Measurements from ENCODE around the gene GSTM5. TPM values are rescaled to one million over a fixed set of nuclear protein-coding genes. Genes with fewer than 3 reads are reported as not detected.

Gene GSTM5
- total RNA-seq, 1 donor from 2014 or later = 2.4 TPM

DNA sequence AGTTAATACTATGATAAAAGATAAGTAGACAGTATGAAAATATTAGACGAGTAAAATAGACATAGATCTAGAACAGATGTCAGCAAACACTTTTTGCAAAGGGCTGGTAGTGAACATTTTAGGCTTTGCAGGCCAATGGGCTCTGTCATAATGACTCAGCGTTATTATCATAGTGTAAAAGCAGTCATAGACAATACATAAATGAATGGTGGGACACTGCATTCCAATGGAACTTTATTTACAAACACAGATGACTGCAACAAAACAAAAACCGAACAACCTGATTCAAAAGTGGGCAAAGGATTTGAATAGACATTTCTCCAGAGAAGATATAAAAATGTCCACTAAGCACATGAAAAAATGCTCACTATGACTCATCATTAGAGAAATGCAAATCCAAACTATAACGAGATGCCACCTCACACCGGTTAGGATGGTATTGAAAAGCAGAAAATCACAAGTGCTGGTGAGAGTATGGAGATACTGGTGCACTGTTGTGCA is 7.3 kb downstream of the GSTM5 start:
- no peak overlapping the region for H3K27ac ChIP-seq (replicated peaks)
- intact Hi-C loops (cut with micrococcal nuclease) = no loop called here
- H3K4me3 ChIP-seq = no peak overlapping the region
- no peaks in the 10 kb centered on the region for H3K36me3 ChIP-seq
- DNase-seq = no peak
- no peaks in the 10 kb centered on the region for H3K9me3 ChIP-seq (replicated peaks)
- H3K27me3 ChIP-seq (ENCODE audit: low read depth) = no peaks in the 10 kb centered on the region
- H3K4me1 ChIP-seq = no peaks in the 10 kb centered on the region
- TF ChIP-seq, protein P1, sequence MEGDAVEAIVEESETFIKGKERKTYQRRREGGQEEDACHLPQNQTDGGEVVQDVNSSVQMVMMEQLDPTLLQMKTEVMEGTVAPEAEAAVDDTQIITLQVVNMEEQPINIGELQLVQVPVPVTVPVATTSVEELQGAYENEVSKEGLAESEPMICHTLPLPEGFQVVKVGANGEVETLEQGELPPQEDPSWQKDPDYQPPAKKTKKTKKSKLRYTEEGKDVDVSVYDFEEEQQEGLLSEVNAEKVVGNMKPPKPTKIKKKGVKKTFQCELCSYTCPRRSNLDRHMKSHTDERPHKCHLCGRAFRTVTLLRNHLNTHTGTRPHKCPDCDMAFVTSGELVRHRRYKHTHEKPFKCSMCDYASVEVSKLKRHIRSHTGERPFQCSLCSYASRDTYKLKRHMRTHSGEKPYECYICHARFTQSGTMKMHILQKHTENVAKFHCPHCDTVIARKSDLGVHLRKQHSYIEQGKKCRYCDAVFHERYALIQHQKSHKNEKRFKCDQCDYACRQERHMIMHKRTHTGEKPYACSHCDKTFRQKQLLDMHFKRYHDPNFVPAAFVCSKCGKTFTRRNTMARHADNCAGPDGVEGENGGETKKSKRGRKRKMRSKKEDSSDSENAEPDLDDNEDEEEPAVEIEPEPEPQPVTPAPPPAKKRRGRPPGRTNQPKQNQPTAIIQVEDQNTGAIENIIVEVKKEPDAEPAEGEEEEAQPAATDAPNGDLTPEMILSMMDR (IDR thresholded peaks at IDR 0.05; ENCODE audit: borderline replicate concordance) = no peak

DNA sequence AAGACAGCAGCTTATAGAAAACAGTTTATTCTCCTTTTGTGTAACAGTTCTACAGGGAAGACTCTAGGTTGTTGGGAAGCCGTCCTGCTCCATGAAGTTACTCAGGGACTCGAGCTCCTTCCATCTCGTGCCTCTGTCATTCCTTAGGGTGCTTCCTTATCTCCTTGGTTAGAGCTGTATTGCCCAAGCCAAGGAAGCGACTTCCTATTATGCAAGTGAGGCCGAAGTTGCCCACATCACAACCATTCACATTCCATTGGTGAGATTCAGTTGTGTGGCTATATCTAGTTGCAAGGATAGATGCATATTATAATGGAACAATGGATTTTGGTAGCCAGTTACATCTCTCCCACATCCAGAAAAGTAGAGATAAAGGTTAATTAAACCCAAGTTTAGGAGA is 9.0 kb downstream of the GSTM5 start:
- no peak overlapping the region for H3K27ac ChIP-seq (replicated peaks)
- TF ChIP-seq, protein P1 (IDR thresholded peaks at IDR 0.05; ENCODE audit: borderline replicate concordance) = no peak
- intact Hi-C loops (cut with micrococcal nuclease) = no loop called here
- H3K9me3 ChIP-seq (replicated peaks) = no peaks in the 10 kb centered on the region
- no peak for DNase-seq
- H3K4me1 ChIP-seq = no peaks in the 10 kb centered on the region
- H3K36me3 ChIP-seq = no peaks in the 10 kb centered on the region
- no peaks in the 10 kb centered on the region for H3K27me3 ChIP-seq (ENCODE audit: low read depth)
- H3K4me3 ChIP-seq = no peak overlapping the region

DNA sequence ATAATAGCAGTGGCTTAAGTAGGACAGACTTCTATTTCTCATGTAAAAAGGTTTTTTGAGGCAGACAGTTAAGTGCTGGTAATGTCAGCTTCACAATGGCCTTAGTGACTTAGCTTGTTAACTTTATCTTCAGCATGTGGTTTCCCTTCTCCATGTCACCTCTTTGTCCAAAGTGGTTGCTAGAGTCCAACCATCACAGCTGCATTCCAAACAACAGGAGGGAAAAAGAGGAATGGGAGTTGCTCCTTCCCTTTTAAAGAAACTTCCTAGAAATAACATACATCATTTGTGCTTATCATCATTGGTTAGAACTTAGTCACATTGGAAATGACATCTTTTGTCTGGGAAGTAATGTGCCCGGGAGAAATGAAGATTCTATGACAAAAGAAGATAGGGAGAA is 9.9 kb downstream of the GSTM5 start:
- no peak overlapping the region for H3K4me3 ChIP-seq
- H3K27me3 ChIP-seq (ENCODE audit: low read depth) = no peaks in the 10 kb centered on the region
- DNase-seq = no peak
- TF ChIP-seq, protein P1 (IDR thresholded peaks at IDR 0.05; ENCODE audit: borderline replicate concordance) = no peak
- intact Hi-C loops (cut with micrococcal nuclease) = no loop called here
- H3K27ac ChIP-seq (replicated peaks) = no peak overlapping the region
- H3K9me3 ChIP-seq (replicated peaks) = no peaks in the 10 kb centered on the region
- H3K4me1 ChIP-seq = no peaks in the 10 kb centered on the region
- no peaks in the 10 kb centered on the region for H3K36me3 ChIP-seq

DNA sequence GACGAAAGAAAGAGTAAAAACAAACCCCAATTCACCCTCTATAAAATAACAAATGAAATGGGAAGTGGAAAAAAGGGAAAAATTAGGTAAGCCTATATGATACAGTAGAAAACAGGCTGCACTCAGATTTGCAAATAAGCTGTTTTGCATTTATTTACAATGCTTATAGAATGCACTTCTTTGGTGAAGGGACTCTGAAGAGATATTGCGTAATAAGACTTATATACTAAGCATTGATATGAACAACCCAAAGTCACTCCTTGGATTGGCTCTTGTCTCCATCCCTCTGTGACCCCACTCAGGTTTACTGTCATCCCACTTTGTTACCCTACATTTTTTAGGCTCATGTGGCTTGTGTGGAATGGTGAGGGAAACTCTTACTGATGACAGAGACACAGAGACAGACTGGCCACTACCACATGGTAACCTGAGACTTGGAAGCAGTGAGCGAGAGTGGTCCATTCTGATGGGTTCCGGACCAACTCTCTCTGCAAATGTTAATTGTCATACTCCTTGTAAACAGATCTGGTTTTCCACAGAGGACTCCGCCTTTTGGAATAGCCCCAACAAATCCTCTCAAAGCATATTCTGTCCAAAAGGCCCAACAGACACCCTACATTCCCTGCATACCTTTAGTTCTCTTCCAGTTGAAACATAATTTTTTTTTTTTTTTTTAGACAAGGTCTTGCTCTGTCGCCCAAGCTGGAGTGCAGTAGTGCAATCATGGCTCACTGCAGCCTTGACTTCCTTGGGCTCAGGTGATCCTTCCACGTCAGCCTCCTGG is 11.0 kb downstream of the GSTM5 start:
- DNase-seq = no peak
- Histone ChIP-seq H3K27me3 (ENCODE audit: low read depth) (no peaks in the 10 kb centered on the region), H3K4me1 (no peaks in the 10 kb centered on the region), H3K9me3 (replicated peaks) (no peaks in the 10 kb centered on the region), H3K4me3 (no peak overlapping the region), H3K36me3 (no peaks in the 10 kb centered on the region), H3K27ac (replicated peaks) (no peak overlapping the region)
- TF ChIP-seq, protein P1 (IDR thresholded peaks at IDR 0.05; ENCODE audit: borderline replicate concordance) = no peak
- intact Hi-C loops (cut with micrococcal nuclease) = no loop called here

DNA sequence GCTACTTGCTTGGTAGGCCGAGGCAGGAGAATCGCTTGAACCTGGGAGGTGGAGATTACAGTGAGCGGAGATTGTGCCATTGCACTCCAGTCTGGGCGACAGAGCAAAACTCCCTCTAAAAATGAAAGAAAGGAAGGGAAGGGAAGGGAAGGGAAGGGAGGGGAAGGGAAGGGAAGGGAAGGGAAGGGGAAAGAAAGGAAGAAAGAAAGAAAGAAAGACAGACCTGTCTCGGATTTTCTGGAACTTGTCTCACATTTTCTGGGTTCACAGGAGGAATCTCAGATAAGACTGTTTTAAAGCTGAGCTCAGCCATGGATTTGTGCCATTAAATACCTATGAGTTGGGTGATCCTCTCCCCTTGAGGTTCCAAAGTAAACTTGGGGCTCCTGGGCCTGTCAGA is 12.9 kb downstream of the GSTM5 start:
- TF ChIP-seq, protein P1 (IDR thresholded peaks at IDR 0.05; ENCODE audit: borderline replicate concordance) = no peak
- Histone ChIP-seq H3K27me3 (ENCODE audit: low read depth) (no peaks in the 10 kb centered on the region), H3K4me1 (no peaks in the 10 kb centered on the region), H3K9me3 (replicated peaks) (no peaks in the 10 kb centered on the region), H3K27ac (replicated peaks) (no peak overlapping the region), H3K36me3 (no peaks in the 10 kb centered on the region), H3K4me3 (no peak overlapping the region)
- intact Hi-C loops (cut with micrococcal nuclease) = no loop called here
- DNase-seq = no peak

All from left ventricle myocardium inferior (tissue), 1 donor.